Thyroid gland (tissue), 4 donors: ENCODE results near the gene ZNF385B.

Source experiments
- POLR2A ChIP-seq, 2 donors: fragments of 450-650 bp; IDR thresholded peaks; one replicate each; pipeline ENCODE4 v1.6.1; 2017; ENCODE audit warnings: antibody characterized with exemption in 2 of 2, mild to moderate bottlenecking in 2 of 2, moderate library complexity in 1 of 2
- TF ChIP-seq, protein P1 (sequence below), 6 experiments: fragments of 200-600 bp in 3 of 6; fragments of 450-650 bp in 3 of 6; sonication (generic) in 3 of 6; IDR thresholded peaks; one replicate each; pipeline ENCODE4 v1.5.1; 2016 to 2019; ENCODE audit warnings: antibody characterized with exemption in 6 of 6, mild to moderate bottlenecking in 2 of 6, inconsistent platforms in 1 of 6, moderate library complexity in 1 of 6

DNA sequence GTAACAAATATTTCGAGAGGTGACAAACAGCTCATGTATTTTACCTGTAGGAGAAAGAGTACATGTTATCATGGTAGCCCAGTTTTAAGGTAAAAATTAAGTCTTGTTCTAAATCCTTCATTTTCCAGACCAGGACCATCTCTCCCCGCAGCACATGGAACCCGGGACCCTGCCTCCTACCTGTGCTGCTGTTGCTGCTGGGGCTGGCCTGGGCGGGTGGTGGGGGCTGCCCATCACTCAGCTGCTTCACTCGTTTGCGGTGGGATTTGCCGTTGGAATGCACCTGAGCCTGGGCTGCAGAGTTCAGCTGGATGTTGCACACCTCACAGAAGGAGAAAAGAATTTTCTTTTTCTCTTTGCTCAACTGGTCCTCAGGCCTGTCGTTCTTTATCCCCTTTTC lies 92.1 kb downstream of the ZNF385B start:
- TF ChIP-seq, protein P1, sequence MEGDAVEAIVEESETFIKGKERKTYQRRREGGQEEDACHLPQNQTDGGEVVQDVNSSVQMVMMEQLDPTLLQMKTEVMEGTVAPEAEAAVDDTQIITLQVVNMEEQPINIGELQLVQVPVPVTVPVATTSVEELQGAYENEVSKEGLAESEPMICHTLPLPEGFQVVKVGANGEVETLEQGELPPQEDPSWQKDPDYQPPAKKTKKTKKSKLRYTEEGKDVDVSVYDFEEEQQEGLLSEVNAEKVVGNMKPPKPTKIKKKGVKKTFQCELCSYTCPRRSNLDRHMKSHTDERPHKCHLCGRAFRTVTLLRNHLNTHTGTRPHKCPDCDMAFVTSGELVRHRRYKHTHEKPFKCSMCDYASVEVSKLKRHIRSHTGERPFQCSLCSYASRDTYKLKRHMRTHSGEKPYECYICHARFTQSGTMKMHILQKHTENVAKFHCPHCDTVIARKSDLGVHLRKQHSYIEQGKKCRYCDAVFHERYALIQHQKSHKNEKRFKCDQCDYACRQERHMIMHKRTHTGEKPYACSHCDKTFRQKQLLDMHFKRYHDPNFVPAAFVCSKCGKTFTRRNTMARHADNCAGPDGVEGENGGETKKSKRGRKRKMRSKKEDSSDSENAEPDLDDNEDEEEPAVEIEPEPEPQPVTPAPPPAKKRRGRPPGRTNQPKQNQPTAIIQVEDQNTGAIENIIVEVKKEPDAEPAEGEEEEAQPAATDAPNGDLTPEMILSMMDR (IDR thresholded peaks at IDR 0.05) = no peak
- TF ChIP-seq POLR2A (IDR thresholded peaks at IDR 0.05) = no peak
